Mesothelial cell of epicardium (in vitro differentiated cells): ENCODE data around the gene CSNK1G1. TPM values are rescaled to one million over a fixed set of nuclear protein-coding genes. Genes with fewer than 3 reads are reported as not detected.

Experiments used
- DNase-seq, 2 experiments: peaks; one replicate each; pipeline ENCODE4 v3.0.0; 2021; ENCODE audit warnings: low spot score in 2 of 2; ENCODE audit not compliant: unreplicated experiment in 2 of 2
- H3K27ac Mint-ChIP-seq: 2 replicates; pipeline ENCODE4 v1.8.0; 2021; ENCODE audit warnings: mixed read lengths
- H3K27me3 Mint-ChIP-seq: 2 replicates; pipeline ENCODE4 v1.8.0; 2021; ENCODE audit warnings: low read depth, mixed read lengths
- H3K36me3 Mint-ChIP-seq: 2 replicates; pipeline ENCODE4 v1.8.0; 2021; ENCODE audit warnings: mixed read lengths
- H3K4me1 Mint-ChIP-seq: 2 replicates; pipeline ENCODE4 v1.8.0; 2021; ENCODE audit warnings: mixed read lengths
- H3K4me3 Mint-ChIP-seq: 2 replicates; pipeline ENCODE4 v1.8.0; 2021; ENCODE audit warnings: mild to moderate bottlenecking, moderate library complexity, mixed read lengths
- H3K9me3 Mint-ChIP-seq: 2 replicates; pipeline ENCODE4 v1.8.0; 2021; ENCODE audit warnings: mixed read lengths
- total RNA-seq: library from RNA; stranded (reverse); gene quantifications from 3 replicates; pipeline ENCODE4 v1.2.1, GENCODE V29; 2021
- TF ChIP-seq, protein P1 (sequence below): fragments of 200-600 bp; sonication (generic); IDR thresholded peaks from one replicate; pipeline ENCODE4 v1.5.0; 2021; ENCODE audit warnings: antibody characterized with exemption; ENCODE audit not compliant: unreplicated experiment

The CSNK1G1 gene
- total RNA-seq, 1 donor from 2014 or later = 27.1 TPM

- H3K27ac Mint-ChIP-seq = no peak overlapping the region
- H3K27me3 Mint-ChIP-seq = no peaks in the 10 kb centered on the region
- peaks cover 17% of the 10 kb centered on the region for H3K4me1 Mint-ChIP-seq
- no peak for DNase-seq
- H3K36me3 Mint-ChIP-seq = peaks cover 21% of the 10 kb centered on the region
- H3K4me3 Mint-ChIP-seq = no peak overlapping the region
- H3K9me3 Mint-ChIP-seq = peaks cover 19% of the 10 kb centered on the region
- TF ChIP-seq, protein P1, sequence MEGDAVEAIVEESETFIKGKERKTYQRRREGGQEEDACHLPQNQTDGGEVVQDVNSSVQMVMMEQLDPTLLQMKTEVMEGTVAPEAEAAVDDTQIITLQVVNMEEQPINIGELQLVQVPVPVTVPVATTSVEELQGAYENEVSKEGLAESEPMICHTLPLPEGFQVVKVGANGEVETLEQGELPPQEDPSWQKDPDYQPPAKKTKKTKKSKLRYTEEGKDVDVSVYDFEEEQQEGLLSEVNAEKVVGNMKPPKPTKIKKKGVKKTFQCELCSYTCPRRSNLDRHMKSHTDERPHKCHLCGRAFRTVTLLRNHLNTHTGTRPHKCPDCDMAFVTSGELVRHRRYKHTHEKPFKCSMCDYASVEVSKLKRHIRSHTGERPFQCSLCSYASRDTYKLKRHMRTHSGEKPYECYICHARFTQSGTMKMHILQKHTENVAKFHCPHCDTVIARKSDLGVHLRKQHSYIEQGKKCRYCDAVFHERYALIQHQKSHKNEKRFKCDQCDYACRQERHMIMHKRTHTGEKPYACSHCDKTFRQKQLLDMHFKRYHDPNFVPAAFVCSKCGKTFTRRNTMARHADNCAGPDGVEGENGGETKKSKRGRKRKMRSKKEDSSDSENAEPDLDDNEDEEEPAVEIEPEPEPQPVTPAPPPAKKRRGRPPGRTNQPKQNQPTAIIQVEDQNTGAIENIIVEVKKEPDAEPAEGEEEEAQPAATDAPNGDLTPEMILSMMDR = no peak
These were observed 110.6 kb downstream of the CSNK1G1 start for GRCh38 chr15:64245405-64245804.

- TF ChIP-seq, protein P1 = no peak
- DNase-seq = no peak
- Mint-ChIP-seq H3K4me3 (no peak overlapping the region), H3K36me3 (peaks cover 9% of the 10 kb centered on the region), H3K9me3 (peaks cover 10% of the 10 kb centered on the region), H3K4me1 (no peaks in the 10 kb centered on the region), H3K27ac (no peak overlapping the region), H3K27me3 (no peaks in the 10 kb centered on the region)
These were observed 118.3 kb downstream of the CSNK1G1 start for GRCh38 chr15:64237677-64238076.

DNA sequence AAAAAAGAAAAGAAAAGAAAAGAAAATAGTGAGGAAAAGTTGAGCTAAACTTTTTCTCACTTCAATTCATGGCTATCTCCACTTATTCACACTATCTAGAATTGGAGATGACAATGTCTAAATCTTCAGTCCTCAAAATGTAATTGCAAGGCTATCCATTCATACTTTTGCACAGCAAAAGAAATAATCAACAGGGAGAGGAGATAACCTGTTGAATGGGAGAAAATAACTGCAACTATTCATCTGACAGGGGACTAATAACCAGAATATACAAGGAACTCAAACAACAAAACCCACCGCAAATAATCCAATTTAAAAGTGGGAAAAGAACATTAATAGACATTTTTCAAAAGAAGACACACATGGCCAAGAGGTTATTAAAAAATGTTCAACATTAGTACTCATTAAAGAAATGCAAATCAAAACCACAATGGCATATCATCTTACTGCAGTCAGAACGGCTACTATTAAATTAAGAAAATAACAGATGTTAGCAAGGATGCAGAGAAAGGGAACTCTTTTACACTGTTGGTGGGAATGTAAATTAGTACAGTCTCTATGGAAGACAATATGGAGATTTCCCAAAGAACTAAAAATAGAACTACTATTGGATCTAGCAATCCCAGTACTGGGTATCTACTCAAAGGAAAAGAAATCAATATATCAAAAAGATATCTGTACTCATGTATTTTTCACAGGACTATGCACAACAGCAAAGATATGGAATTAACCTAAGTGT, 119.6 kb downstream of the CSNK1G1 start:
- Mint-ChIP-seq H3K27ac (no peak overlapping the region), H3K4me1 (no peaks in the 10 kb centered on the region), H3K36me3 (no peaks in the 10 kb centered on the region), H3K4me3 (no peak overlapping the region), H3K9me3 (no peaks in the 10 kb centered on the region), H3K27me3 (no peaks in the 10 kb centered on the region)
- no peak for DNase-seq
- TF ChIP-seq, protein P1 = no peak

GRCh38 chr15:64235552-64235951, 120.4 kb downstream of the CSNK1G1 start:
- Mint-ChIP-seq H3K9me3 (no peaks in the 10 kb centered on the region), H3K27ac (no peak overlapping the region), H3K36me3 (no peaks in the 10 kb centered on the region), H3K27me3 (no peaks in the 10 kb centered on the region), H3K4me3 (no peak overlapping the region), H3K4me1 (no peaks in the 10 kb centered on the region)
- DNase-seq = no peak
- TF ChIP-seq, protein P1 = no peak

GRCh38 chr15:64233299-64233698, 122.7 kb downstream of the CSNK1G1 start:
- Mint-ChIP-seq H3K27ac (no peak overlapping the region), H3K27me3 (no peaks in the 10 kb centered on the region), H3K4me3 (no peak overlapping the region), H3K4me1 (no peaks in the 10 kb centered on the region), H3K36me3 (no peaks in the 10 kb centered on the region), H3K9me3 (no peaks in the 10 kb centered on the region)
- TF ChIP-seq, protein P1 = no peak
- no peak for DNase-seq
